IPS-15b (cell line): ENCODE results near the gene MS4A10.

ENCODE experiments used
- H3K27me3 ChIP-seq: one replicate; pipeline ENCODE4 v1.6.1; 2013; ENCODE audit warnings: low read length; ENCODE audit not compliant: control insufficient read depth, insufficient read depth
- H3K36me3 ChIP-seq: one replicate; pipeline ENCODE4 v1.6.1; 2013; ENCODE audit warnings: low read length; ENCODE audit not compliant: control insufficient read depth, insufficient read depth
- H3K4me1 ChIP-seq: one replicate; pipeline ENCODE4 v1.6.1; 2013; ENCODE audit warnings: mild to moderate bottlenecking, low read length; ENCODE audit not compliant: control insufficient read depth, insufficient read depth
- H3K4me3 ChIP-seq: one replicate; pipeline ENCODE4 v1.5.1; 2013; ENCODE audit warnings: low read depth, low read length
- H3K9ac ChIP-seq: one replicate; pipeline ENCODE4 v1.6.1; 2013; ENCODE audit warnings: low read depth, mild to moderate bottlenecking, low read length
- H3K9me3 ChIP-seq: one replicate; pipeline ENCODE4 v1.6.1; 2013; ENCODE audit warnings: mild to moderate bottlenecking, low read length; ENCODE audit not compliant: control insufficient read depth, insufficient read depth

Gene MS4A10

GRCh38 chr11:60780065-60780464 lies 5.1 kb upstream of the MS4A10 start:
- no peak overlapping the region for H3K9ac ChIP-seq
- no peaks in the 10 kb centered on the region for H3K27me3 ChIP-seq
- no peaks in the 10 kb centered on the region for H3K9me3 ChIP-seq
- no peak overlapping the region for H3K4me3 ChIP-seq
- no peaks in the 10 kb centered on the region for H3K36me3 ChIP-seq
- no peaks in the 10 kb centered on the region for H3K4me1 ChIP-seq

GRCh38 chr11:60780774-60781173 lies 4.4 kb upstream of the MS4A10 start:
- Histone ChIP-seq H3K36me3 (no peaks in the 10 kb centered on the region), H3K4me1 (no peaks in the 10 kb centered on the region), H3K4me3 (no peak overlapping the region), H3K27me3 (no peaks in the 10 kb centered on the region), H3K9ac (no peak overlapping the region), H3K9me3 (no peaks in the 10 kb centered on the region)

- Histone ChIP-seq H3K4me3 (no peak overlapping the region), H3K4me1 (no peaks in the 10 kb centered on the region), H3K36me3 (no peaks in the 10 kb centered on the region), H3K27me3 (no peaks in the 10 kb centered on the region), H3K9me3 (no peaks in the 10 kb centered on the region), H3K9ac (no peak overlapping the region)
Observed at GRCh38 chr11:60781286-60781980, 3.7 kb upstream of the MS4A10 start.

GRCh38 chr11:60781981-60782316 lies 3.2 kb upstream of the MS4A10 start:
- Histone ChIP-seq H3K4me1 (no peaks in the 10 kb centered on the region), H3K27me3 (no peaks in the 10 kb centered on the region), H3K9ac (no peak overlapping the region), H3K4me3 (no peak overlapping the region), H3K9me3 (no peaks in the 10 kb centered on the region), H3K36me3 (no peaks in the 10 kb centered on the region)

- Histone ChIP-seq H3K4me3 (no peak overlapping the region), H3K27me3 (no peaks in the 10 kb centered on the region), H3K9me3 (no peaks in the 10 kb centered on the region), H3K9ac (no peak overlapping the region), H3K4me1 (no peaks in the 10 kb centered on the region), H3K36me3 (no peaks in the 10 kb centered on the region)
Observed at GRCh38 chr11:60782393-60783140, 2.6 kb upstream of the MS4A10 start.

GRCh38 chr11:60783141-60783484 lies 2.0 kb upstream of the MS4A10 start:
- H3K4me3 ChIP-seq: no peak overlapping the region
- no peaks in the 10 kb centered on the region for H3K9me3 ChIP-seq
- H3K9ac ChIP-seq: no peak overlapping the region
- H3K27me3 ChIP-seq: no peaks in the 10 kb centered on the region
- no peaks in the 10 kb centered on the region for H3K36me3 ChIP-seq
- H3K4me1 ChIP-seq: no peaks in the 10 kb centered on the region

GRCh38 chr11:60783911-60784310 lies 1.2 kb upstream of the MS4A10 start:
- Histone ChIP-seq H3K27me3 (no peaks in the 10 kb centered on the region), H3K9me3 (no peaks in the 10 kb centered on the region), H3K4me1 (no peaks in the 10 kb centered on the region), H3K4me3 (no peak overlapping the region), H3K36me3 (no peaks in the 10 kb centered on the region), H3K9ac (no peak overlapping the region)

- no peaks in the 10 kb centered on the region for H3K4me1 ChIP-seq
- no peak overlapping the region for H3K9ac ChIP-seq
- H3K4me3 ChIP-seq: no peak overlapping the region
- H3K9me3 ChIP-seq: no peaks in the 10 kb centered on the region
- H3K36me3 ChIP-seq: no peaks in the 10 kb centered on the region
- H3K27me3 ChIP-seq: no peaks in the 10 kb centered on the region
Observed at GRCh38 chr11:60785806-60786361, 751 bp downstream of the MS4A10 start.

- Histone ChIP-seq H3K9ac (no peak overlapping the region), H3K9me3 (peaks cover 10% of the 10 kb centered on the region), H3K4me3 (no peak overlapping the region), H3K27me3 (no peaks in the 10 kb centered on the region), H3K36me3 (no peaks in the 10 kb centered on the region), H3K4me1 (no peaks in the 10 kb centered on the region)
Observed at GRCh38 chr11:60786811-60787567, 1.9 kb downstream of the MS4A10 start.

- Histone ChIP-seq H3K36me3 (no peaks in the 10 kb centered on the region), H3K4me1 (no peaks in the 10 kb centered on the region), H3K4me3 (no peak overlapping the region), H3K27me3 (no peaks in the 10 kb centered on the region), H3K9me3 (peaks cover 18% of the 10 kb centered on the region), H3K9ac (no peak overlapping the region)
Observed at GRCh38 chr11:60788401-60789125, 3.4 kb downstream of the MS4A10 start.

- Histone ChIP-seq H3K27me3 (no peaks in the 10 kb centered on the region), H3K4me3 (no peak overlapping the region), H3K9me3 (peaks cover 18% of the 10 kb centered on the region), H3K9ac (no peak overlapping the region), H3K4me1 (no peaks in the 10 kb centered on the region), H3K36me3 (no peaks in the 10 kb centered on the region)
Observed at GRCh38 chr11:60790726-60791125, 5.6 kb downstream of the MS4A10 start.
